RCC 7860 (cell line): ENCODE results near the gene RASSF3.
A peak's percentile ranks its signal among the peaks of the same experiment; 100 is the strongest.
"Not testable (repeated sequence)": the region's sequence is repeated elsewhere in the genome, so short reads cannot be mapped to it uniquely, and the experiment has no call there.

ENCODE experiments used
- DNase-seq: peaks from one replicate; pipeline ENCODE4 v3.0.0-alpha.2; 2015; ENCODE audit warnings: low spot score
- FAIRE-seq: peaks from 2 replicates; lab custom pipeline; 2012; peaks lifted over from hg19 to GRCh38; lab: Jason Lieb, UNC

Gene RASSF3

DNA sequence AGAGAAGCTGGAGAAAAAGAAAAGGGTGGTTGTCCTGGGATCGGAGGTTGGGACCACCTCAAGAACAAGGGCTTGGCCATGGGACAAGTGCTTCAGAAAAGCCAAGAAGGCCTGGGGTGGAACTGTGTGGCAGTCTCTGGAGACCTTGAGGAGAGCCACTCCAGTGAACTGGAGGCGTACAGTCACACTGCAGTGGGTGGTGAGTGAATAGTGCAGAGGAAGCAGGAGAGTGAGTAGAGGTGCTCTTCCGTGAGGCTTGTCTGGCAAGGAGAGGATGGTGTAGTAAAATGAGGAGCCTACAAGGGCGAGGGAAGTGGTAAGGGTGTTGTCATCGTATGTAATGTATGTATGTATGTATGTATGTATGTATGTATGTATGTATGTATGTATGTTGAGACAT lies 20.9 kb downstream of the RASSF3 start:
- no peak for FAIRE-seq
- no peak for DNase-seq

DNA sequence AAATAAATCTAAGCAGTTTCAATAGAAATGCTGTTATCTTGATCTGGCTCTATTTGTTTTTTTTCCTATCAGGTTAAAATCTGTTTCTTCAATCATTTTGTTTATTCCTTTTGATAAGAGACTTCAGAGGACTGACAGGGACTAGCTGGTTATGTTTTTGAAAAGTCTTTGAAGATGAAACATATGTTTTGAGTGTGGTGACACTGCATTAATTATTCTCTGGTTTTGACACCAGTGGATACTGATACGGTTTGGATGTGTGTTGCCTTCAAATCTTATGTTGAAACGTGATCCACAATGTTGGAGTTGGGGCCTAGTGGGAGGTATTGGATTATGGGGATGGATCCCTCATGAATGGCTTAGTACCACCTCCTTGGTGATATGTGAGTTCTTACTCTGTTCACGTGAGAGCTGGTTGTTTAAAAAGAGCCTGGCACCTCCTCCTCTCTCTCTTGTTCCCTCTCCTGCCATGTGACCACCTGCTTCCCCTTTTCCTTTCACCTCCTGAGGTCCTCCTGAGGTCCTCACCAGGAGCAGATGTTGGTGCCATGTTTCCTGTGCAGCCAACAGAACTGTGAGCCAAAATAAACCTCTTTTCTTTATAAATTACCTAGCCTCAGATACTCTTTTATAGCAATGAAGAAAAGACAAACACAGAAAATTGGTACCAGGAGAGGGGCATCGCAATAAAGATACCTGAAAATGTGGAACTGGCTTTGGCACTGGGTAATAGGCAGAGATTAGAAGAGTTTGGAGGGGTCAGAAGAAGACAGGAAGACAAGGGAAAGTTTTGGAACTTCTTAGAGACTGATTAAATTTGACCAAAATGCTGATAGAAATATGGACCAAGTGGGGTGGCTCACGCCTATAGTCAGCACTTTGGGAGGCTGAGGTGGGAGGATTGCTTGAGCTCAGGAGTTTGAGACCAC lies 23.0 kb downstream of the RASSF3 start:
- DNase-seq (no peak), FAIRE-seq (no peak)

DNA sequence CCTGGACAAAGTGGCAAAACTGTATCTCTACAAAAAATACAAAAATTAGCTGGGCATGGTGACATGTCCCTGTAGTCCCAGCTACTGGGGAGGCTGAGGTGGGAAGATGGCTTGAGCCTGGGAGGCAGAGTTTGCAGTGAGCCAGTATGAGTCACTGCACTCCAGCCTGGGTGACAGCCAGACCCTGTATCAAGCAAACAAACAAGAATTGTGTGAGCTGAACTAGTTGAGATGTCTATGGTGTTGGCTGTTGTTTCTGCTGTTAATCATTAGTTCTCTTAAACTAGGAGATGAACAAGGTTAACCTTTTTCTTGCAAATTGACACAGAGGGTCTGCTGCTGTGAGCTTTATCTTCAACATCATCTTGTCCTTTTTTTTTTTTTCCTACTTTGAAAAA lies 23.6 kb downstream of the RASSF3 start:
- DNase-seq (peak; percentile 64), FAIRE-seq (peak; percentile 78)

DNA sequence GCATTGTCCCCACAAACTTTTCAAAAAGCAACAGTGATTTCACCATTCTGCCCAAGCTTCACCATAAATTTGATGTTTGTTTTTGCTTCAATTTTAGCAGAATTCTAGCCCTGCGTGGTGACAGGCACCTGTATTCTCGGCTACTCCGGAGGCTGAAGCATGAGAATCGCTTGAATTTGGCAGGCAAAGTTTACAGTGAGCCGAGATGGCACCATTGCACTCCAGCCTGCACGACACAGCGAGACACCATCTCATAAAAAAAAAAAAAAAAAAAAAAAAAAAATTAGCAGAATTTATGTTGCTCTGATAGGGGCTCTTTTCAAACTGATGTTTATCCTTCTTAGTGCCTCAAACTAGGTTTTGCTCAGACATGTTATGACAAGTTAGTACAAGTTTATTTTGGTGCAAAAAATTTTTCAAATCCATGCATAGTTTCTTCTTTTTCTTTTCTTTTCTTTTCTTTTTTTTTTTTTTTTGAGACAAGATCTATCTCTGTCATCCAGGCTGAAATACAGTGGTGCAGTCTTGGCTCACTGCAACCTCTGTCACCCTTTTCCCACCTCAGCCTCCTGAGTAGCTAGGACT lies 24.3 kb downstream of the RASSF3 start:
- no peak for DNase-seq
- no peak for FAIRE-seq

DNA sequence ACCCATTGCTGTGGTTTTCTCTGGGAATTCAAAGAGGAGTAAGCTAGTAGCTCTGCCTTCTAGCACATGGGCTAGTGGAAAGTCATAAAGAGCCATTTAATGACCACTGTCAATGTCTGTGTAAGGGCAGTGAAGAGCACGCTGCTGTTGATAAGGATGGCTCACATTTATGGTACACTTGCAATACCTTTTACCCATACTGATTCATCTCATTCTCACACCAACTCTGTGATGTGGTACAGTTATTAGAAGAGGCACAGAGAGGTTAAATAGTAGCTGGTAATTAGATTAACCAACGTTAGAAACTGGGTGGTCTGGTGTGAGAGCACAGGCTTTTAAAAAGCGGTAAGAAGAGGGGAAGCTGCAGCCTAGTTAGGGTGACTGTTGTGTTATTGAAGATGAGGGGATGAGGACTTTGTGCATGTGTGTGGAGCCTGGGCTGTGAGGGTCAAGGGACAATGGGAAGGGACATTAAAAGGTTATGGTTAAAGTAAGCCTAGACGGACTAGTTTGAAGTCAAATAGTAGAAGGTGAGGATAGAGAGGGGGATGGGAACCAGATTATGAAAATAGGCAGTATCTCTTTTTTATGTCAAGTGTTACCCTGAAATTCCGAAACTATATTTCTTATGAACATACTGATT lies 25.2 kb downstream of the RASSF3 start:
- DNase-seq (no peak), FAIRE-seq (no peak)

DNA sequence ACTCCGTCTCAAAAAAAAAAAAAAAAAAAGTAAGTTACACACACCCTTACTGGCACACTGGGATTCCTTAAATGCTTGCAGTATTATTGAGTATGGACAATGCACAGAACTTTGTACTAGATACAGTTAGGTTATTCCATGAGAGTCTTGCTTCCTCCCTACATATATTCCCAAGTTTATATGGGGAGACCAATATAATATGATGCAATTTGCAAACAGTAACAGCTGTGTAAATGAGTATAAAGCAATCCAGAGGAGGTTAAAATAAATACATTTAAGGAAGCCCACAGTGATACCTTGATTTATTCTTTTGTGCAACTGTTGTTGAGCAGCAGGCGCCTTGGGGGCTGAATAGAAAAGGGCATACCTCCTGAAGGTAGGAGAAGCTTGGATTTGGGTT lies 26.6 kb downstream of the RASSF3 start:
- FAIRE-seq (no peak), DNase-seq (no peak)

DNA sequence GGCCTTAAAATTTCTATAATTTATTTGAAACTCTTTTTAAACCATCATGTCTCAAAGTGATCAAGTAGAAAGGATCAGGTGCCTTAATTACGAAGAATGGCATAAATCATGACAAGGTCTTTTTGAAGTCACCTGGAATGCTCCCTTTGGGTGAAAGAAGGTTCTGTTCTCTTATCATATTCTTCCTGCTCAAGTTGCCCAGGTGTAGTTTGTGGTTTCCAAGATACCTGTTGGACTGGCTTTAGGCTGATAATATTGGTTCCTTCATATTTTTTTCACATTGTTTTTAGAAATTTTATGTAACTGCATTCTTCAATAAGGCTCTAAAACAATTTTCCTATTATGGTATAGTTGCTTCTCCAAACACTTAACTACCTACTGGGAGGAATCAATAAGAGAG lies 29.2 kb downstream of the RASSF3 start:
- no peak for FAIRE-seq
- DNase-seq, result no peak

DNA sequence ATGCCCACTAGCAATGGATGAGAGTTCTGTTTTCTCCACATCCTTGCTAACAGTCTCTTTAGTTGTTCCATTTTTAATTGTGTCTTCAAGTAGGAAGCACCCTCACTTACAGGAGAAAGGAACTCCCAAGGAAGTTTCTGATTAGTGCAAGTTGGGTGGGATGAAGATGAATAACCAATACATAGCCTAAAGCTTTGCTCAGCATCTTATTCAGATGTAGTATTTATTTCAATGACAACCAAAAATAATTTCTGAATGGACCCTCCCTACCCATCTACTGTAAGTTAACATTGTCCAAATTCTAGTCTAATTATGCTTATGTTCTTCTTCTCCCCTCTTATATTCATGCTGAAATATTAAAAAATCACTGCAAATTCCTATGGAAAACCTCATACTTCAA lies 36.0 kb downstream of the RASSF3 start:
- FAIRE-seq (no peak), DNase-seq (no peak)

DNA sequence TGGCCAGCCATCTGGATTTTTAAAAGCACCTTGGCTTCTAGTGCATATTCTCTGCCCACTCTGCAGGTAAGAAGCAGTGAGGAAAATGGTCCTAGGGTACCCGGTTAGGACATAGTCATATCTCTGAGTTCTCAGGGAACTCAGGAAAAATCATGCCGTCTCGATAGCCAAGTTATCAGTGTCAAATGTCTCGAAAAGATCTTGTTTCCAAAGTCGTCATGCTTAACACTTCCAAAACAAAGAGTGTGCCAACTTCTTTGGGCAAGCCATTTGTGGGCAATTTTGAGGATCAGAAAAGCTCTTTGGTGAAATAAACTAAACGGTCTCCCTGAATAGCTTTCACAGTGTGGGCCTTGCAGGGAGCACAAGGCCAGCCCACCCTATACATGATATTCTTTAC lies 39.2 kb downstream of the RASSF3 start:
- FAIRE-seq (no peak), DNase-seq (no peak)

DNA sequence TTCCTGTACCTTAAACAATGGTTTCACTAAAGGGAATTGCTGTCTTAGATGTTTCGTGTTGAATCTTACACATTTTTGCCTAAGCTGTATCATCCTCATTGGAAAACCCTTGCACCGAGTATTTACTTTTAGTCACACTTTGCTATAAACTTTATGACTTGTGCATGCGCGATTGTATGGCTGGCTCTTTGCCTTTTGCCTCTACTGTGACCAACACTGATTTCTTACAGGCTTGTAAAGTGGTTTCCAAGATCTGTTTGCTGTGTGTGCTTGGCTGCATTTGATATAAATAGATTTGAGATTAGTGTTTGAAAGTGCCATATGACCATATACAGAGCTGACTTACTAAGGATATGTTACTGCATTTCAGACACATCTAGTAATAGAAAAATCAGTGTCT lies 40.5 kb downstream of the RASSF3 start:
- no peak for FAIRE-seq

DNA sequence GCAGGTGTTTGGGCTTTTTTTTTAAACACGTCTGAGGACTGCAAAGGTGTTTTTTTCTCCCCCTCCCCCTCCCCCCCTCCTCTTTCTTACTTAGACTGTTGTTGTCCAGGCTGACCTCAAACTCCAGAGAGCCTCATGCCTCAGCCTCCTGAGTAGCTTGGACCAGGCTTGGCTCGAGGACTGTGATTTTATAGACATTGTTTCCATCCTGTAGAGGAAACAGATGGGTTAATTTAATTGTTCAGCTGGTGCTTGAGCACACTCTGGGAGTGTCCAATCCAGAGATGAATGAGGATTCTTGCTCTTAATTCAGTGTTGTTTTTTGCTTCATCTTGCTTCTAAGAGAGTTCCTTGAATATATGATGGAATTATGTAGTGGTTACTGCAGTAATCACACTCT lies 42.1 kb downstream of the RASSF3 start:
- DNase-seq, result no peak
- no peak for FAIRE-seq

More for the DNA sequence above, 40.5 kb downstream of the RASSF3 start:
- no peak for DNase-seq

DNA sequence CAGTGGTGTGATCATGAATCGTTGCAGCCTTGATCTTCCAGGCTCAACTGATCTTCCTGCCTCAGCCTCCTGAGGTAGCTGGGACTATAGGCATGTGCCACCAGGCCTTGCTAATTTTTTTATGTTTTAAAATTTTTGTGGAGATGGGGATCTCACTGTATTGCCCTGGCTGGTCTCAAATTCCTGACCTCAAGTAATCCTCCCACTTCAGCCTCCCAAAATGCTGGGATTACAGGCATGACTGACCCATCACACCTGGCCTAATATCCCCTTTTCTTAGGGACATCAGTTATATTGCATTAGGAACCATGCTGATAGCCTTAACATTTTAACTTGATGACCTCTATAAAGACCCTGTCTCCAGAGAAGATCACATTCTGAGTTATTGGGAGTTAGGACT lies 42.8 kb downstream of the RASSF3 start:
- DNase-seq, result no peak
- FAIRE-seq, result no peak

DNA sequence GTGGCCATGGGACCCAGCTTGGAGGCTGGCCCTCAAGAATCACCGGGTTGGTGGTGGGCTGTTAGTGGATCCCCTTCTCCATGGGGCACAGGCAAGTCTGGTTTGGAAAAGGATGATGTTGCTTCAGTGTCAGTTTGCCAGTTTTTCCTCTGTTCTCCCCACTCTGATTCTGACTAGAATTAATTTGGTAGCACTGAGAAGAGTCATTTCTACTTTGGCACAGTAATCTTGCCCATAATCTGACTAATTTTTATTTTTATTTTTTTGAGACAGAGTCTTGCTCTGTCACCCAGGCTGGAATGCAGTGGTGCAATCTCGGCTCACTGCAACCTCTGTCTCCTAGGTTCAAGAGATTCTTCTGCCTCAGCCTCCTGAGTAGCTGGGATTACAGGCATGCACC lies 43.6 kb downstream of the RASSF3 start:
- not testable (repeated sequence) for DNase-seq, FAIRE-seq

DNA sequence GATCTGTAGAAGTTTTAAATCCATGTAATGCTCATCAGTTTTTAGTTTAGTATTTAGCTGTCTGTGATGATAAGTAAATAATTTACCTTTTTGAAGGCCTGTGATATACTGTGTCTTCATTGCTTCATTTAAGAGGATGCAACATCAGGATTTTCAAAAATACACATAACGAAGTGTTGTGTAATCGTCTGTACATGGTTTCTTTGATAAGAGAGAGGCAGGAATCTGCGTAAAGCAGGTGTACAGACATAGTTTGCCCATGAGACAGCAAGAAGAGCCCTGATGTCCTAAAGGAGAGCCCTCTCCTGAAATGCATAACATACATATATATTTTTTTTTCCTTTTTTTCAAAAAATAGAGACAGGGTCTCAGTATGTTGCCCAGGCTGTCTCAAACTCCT lies 44.8 kb downstream of the RASSF3 start:
- FAIRE-seq, result no peak
- DNase-seq, result no peak

DNA sequence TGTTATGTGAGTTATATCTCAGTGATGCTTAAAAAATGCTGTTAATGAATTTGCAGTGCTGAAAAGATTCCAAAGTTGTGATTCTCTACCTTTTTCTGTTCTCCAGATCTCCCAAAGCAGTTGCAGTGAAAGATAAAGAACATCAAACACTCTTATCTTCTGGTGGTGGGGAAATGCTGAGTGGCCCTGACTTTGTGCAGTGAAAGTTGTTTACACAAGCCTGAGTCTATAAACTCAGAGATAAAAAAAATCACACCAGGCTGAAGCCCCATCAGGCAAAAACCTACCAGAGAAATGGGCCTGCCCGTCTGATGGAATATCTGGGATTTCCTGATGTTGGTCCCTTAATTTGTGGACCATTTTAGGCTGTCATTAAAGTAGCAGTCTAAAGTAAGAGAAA lies 46.1 kb downstream of the RASSF3 start:
- DNase-seq, result no peak
- FAIRE-seq, result no peak

DNA sequence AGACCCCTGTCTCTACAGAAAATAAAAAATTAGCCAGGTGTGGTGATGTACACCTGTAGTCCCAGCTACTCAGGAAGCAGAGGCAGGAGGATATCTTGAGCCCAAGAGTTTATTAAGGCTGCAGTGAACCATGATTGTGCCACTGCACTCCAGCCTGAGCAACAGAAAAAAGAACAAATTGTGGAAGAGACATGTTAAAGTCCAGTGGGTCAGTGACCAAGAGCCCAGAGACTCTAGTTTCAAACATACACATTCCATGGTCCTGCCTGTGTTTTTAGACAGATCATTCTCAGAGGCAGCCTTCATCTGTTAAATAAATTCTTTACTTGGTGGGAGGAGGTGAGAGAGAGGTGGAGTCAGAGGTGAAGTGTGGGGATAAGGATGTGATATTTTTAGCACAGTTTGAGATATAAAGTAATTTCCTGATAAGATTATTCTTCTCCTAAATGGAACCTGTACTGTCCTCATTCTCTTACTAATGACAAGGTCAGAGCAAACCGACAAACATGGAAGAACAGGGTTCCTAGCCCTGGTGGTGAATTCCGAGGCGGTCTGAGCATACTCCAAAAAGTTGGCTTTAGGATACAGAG lies 48.7 kb downstream of the RASSF3 start:
- DNase-seq, result no peak
- FAIRE-seq, result no peak

DNA sequence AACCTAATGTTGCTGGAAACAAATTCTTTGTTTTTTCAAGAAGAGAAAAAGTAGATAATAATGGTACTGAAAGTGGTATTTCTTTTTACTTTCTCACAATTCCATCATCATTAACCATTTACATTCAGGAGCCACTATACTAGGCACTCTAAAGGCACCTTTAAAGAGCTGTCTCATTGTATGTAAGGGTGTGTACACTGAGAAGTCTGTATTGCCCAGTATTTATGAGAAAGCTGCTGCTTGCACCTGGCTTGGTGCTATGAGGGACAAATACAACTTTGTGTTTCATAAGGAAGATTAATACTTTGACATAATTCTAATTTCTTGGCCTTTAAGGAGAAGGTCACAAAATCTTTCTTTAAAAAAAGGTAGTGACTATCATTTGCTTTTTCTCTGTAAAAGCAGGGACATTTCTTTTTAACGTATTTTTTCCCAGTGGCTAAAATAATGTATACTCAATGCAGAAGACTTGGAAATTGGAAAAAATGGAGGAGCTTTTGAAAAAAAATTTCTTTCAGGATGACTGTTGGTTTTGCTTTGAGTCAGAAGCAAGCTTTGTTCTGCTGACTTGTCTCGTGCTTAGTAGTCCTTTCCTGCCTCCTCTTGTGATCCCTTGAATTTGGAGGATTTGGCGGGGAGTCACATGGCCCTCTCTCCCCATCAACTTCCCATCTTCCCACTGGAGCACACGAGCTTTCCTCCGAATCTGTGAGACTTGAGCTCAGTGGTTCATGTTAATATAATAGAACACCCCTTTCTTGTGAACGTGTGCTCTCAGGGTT lies 50.1 kb downstream of the RASSF3 start:
- DNase-seq, result no peak
- no peak for FAIRE-seq

DNA sequence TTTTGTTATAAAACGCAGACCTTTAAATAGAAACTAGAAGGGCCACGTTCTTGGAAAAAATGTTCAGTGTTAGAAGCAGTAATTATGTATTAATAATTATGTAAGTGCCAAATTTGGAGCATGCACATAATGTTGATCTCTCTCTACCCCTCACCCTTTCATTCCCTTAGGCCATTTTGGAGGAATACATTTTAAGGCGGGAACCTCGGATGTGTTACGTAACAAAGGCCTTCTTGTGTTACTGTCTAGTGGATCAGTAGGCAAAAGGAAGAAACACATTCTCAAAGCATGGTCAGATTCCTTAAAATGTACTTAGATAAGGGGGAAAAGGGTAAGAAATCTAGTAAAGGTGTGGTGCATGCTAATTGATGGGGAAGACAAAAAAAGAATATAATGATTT lies 52.7 kb downstream of the RASSF3 start:
- FAIRE-seq (no peak), DNase-seq (no peak)

DNA sequence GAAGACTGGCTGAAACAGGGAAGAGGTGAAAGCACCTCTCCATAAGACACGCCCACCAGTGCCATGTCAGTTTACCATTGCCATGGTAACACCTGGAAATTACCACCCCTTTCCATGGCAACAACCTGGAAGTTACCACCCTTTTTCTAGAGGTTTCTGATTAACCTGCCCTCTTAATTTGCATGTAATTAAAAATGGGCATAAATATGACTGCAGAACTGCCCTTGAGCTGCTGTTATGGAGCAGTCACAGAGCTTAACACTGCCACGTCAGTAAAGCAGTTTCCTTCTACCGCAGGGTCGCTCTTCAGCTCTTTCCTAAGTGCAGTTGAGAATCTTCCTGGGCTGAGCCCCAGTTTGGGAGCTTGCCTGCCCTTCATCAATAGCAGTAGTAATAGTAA lies 55.2 kb downstream of the RASSF3 start:
- FAIRE-seq (no peak), DNase-seq (no peak)

DNA sequence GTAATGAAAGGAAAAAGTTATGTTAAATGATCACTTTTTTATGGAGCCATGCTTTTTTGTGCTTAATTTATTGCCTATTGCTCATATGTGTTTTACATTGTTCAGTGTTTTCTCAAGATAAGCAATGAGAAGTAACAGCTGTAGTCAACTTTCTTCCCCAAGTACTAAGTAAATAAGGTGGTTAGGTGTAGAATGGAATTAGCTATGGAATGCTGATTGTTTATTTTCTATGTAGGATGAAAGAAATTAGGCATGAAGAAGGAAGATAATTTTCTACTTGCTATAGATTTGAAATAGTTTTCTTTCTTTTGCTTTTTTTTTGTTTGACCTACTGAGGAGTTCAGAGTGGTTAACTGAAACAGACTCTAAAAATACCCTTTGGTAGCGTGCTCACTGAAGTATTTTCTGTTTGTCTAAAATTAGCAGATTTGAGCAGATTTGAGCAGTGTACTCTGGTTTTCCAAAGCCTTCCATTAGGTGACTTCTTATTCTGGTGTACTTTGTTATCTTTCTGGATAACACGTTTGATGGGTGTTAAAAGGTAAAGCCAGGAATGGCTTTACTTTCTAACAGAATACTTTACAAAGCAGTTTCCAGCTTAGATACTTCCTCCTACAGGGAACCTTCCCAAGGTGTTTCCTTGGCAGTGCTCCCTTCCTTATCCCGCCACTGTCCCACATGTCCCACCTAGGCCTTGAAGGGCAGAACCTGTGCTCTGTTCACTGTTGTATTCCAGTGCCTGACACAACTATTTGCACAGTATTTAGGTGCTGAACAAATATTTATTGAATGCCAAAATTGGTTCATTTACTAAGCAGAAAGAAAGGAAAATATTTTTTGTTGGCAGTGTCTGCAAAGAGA lies 56.0 kb downstream of the RASSF3 start:
- no peak for DNase-seq
- no peak for FAIRE-seq
